GM18526 (cell line): ENCODE measurements around the gene ZNF428.

ENCODE experiments used
- POLR2A ChIP-seq: IDR thresholded peaks from 3 replicates; pipeline ENCODE4 v1.6.1; 2011; ENCODE audit not compliant: insufficient read length; ENCODE audit errors: extremely low read depth

Gene ZNF428

DNA sequence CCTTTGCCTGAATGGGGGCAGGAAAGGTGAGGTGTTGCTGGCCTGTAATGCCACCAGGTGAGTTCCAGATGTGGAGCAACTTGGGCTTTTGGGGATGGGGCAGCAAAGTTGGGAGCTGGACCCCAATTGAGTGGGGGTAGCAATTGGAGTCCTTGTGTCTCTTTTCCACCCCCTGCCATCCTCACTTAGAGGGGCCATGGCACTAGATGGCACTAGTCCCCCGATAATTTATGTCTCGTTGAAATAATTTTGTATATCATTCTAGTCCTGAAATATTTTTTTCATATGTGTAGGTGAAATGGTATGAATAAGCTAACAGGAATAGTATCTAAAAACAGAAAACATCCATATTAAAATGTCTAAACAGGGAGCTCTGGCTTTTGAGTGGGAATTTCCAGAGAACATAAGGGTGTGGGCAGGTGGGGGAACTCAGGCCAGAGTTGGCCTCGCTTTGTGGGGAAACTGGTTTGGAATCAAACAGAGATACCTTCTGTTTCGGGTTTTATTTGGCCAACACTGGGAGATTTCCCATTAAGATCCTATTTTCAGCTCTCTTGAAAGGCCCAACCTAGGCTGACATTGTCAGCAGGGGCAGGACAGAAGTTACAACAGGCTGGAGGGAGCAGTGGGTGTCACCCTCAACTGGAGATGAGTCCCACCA, 19.7 kb downstream of the ZNF428 start:
- no peak for TF ChIP-seq POLR2A

DNA sequence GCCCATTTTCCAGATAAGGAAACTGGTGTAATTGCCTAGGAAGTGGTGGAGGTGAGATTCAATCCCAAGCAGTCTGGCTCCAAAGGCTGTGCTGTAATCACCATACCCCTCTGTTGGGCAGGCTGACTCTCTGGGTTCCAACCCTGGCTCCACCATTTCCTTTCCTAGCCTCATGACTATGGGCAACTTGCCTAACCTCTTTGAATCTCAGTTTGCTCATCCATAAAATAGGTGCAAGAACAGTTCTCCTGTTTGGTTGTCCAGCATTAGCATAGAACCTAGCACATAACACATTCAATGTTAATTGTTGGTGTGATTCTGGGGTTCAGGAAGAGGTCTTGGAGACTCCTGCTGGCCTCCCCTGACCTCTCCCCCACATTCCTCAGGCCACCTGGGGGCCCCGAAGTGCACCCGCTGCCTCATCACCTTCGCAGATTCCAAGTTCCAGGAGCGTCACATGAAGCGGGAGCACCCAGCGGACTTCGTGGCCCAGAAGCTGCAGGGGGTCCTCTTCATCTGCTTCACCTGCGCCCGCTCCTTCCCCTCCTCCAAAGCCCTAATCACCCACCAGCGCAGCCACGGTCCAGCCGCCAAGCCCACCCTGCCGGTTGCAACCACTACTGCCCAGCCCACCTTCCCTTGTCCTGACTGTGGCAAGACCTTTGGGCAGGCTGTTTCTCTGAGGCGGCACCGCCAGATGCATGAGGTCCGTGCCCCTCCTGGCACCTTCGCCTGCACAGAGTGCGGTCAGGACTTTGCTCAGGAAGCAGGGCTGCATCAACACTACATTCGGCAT, 20.8 kb downstream of the ZNF428 start:
- TF ChIP-seq POLR2A, result no peak

DNA sequence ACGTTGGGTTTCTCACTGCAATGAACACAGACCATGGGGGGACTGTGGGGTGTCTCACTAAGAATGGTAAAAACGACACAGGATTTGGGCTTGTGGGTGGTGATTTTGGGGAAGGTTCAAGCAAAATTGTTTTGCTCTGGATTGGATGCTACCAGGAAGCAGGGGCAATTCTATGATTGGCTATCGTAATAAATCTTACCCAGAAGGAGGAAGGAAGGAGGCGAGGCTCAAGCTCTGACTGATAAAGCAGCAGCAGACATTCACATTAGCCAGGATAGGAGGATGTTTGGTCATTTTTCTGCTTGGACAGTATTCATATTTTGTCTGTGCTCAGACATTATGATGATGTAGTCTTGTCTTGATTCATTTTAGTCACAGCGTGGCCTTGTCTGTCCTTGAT, 21.6 kb downstream of the ZNF428 start:
- no peak for TF ChIP-seq POLR2A

GRCh38 chr19:43596842-43597461, 22.5 kb downstream of the ZNF428 start:
- no peak for TF ChIP-seq POLR2A

DNA sequence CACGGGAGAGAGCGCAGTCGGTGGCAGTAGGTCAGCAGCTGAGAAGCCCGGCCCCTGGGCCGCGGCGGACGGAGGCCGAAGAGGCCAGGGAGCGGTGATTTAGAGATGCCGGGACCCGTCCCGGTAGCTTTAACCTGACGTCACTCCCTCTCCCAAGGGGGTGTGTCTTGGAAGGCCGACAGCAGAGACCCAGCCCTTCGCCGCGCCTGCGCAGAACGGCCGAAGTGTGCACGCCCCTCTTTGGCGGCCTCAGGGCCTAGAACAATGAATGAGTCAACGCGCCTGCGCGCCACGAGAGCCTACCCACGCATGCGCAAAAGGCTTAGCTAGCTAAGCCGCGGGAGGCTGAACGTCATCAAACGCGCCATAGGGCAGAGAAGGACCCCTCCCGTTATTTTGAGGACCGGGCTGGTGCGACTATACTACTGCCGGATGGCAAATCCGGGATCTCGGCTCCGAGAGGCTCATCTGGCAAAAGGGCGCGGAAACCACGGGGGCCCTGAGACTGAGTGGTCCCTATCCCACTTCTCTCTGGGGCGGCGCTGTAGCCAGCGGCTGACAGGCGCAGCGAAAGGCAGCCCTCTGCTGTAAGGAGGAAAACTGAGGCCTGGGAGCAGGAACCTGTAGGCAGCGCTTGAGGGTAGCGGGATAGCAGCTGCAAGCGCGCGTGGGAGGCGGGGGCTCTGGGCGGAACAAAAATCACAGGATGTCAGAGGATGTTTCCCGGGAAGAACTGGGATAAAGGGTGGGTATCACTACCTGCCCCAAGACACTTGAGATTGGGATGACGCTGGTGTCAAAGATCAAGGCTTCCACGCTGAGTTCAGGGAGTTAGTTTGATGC, 23.2 kb downstream of the ZNF428 start, which contains the start of the genes IRGQ and ZNF576:
Gene IRGQ (minus strand): TSS at position 136 of the 843 bp plus-strand sequence. CDS start 796 bp downstream, outside the sequence.
Gene ZNF576 (plus strand): TSS at position 597 of the 843 bp plus-strand sequence. CDS start 514 bp downstream, outside the sequence.
- peak; percentile 68 for TF ChIP-seq POLR2A

DNA sequence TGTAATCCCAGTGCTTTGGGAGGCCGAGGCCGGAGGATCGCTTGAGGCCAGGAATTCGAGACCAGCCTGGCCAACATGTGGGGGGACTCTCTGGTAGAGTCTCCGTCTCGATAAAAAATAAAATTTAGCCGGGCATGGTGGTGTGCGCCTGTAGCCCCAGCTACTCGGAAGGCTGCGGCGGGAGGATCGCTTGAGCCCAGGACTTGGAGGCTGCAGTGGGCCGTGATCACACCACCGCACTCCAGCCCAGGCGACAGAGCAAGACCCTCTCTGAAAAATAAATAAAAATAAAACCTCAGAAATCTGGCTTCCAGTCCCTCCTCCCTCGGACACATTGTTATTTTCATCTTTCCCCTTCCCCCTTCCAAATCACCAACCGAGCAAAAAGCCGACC, 23.8 kb downstream of the ZNF428 start:
- TF ChIP-seq POLR2A, result no peak

DNA sequence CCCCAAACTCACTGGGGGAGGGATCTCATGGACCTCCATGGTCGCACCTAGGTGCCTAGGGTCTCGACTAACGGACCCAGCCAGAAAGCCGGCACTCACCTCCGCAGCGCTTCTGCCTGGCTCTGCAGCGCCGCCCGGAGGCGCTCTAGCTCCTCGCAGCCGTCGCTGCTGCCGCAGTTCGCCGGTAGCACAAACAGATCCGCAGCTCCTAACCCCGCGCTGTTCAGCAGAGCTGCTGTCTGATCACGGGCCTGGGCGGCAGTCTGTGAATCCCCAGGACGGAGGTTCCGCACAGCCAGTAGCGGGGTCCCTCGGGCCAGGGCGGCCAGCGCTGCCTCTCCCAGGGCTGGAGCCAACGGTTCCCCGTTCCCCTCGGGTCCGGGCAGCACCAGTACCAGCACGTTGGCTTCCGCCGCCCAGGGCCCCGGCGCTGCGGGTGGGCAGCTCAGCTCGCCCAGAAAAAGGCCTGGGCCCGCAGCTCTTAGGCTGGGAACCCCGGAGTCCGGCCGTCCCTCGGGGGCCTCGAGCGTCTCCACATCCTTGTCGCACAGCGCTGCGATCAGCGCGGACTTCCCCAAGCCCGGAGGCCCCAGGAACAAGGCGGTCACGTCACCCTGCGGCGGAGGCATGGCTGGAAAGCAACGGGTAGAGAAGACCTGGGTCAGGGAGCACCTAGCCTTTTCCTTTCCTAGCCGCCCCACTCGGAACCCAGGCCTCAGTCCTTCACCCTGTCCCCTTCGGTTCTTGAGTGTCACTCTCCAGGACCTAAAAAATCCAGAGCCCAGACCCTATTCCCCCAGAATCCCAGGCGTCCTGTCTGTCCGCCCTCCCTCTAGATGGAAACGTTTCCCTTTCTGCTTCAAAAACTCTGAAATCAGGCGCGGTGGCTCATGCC, 24.5 kb downstream of the ZNF428 start:
- peak; percentile 15 for TF ChIP-seq POLR2A

DNA sequence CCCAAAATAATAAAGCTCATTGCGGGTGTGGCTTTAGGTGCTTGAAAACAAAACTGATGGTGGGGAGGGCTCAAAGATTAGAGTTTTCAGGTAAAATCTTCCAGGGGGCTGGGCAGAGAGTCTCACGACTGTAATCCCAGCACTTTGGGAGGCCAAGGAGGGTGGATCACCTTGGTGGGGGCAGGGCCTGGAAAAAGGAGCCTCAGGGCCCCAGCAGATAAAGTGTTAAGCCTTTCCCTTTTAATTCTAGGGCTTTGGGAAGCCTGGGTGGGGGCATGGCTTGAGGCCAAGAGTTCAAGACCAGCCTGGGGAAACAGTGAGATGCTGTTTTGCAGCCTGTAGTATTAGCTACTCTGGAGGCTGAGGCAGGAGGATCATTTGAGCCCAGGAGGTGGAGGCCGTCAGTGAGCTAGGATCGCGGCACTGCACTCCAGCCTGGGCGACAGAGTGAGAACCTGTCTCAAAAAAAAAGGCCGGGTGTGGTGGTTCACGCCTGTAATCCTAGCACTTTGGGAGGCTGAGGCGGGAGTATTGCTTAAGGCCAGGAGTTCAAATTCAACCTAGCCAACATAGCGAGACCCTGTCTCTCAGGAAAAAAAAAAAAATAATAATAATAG, 25.2 kb downstream of the ZNF428 start:
- no peak for TF ChIP-seq POLR2A

- no peak for TF ChIP-seq POLR2A
Measured at GRCh38 chr19:43592800-43593350, 26.6 kb downstream of the ZNF428 start.

- no peak for TF ChIP-seq POLR2A
Measured at GRCh38 chr19:43591904-43592772, 27.3 kb downstream of the ZNF428 start.

DNA sequence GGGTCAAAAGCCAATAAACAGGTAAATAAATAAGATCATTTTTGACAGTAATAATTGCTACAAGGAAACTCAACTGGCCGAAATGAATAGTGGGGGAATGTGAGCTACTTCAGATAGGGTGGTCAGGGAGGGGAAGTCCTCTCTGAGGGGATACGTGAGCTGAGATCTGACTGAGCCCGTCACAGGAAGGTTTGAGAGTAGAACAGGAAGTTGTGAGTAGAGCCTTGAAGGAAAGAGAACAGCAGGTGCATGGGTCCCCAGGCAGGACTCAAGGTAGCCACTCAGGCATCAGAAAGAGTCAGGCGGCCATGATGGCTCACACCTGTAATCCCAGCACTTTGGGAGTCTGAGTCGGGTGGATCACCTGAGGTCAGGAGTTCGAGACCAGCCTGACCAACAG, 29.8 kb downstream of the ZNF428 start:
- TF ChIP-seq POLR2A, result no peak

DNA sequence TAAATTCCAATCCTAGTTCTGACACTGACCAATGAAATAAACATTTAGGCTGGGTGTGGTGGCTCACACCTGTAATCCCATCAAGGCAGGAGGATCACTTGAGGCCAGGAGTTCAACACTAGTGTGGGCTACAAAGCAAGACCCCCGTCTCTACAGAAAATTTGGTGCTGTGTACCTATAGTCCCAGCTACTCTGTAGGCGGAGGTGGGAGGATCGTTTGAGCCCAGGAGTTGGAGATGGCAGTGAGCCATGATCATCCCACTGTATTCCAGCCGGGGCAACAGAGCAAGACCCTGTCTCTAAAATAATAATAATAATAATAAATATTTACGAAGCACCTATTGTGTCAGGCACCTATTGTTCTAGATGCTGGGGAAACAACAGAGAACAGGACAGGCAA, 30.2 kb downstream of the ZNF428 start:
- TF ChIP-seq POLR2A, result no peak
